GM19324 (cell line): ENCODE data around the gene CREB3L4.
"Not testable (repeated sequence)": the region's sequence is repeated elsewhere in the genome, so short reads cannot be mapped to it uniquely, and the experiment has no call there.

Source experiments
- ATAC-seq: cut with Tn5 transposase; IDR thresholded peaks from one replicate; pipeline ENCODE4 v1.9.1; 2021; ENCODE audit warnings: mild to moderate bottlenecking, moderate library complexity; ENCODE audit not compliant: unreplicated experiment, low FRiP score

The CREB3L4 gene

DNA sequence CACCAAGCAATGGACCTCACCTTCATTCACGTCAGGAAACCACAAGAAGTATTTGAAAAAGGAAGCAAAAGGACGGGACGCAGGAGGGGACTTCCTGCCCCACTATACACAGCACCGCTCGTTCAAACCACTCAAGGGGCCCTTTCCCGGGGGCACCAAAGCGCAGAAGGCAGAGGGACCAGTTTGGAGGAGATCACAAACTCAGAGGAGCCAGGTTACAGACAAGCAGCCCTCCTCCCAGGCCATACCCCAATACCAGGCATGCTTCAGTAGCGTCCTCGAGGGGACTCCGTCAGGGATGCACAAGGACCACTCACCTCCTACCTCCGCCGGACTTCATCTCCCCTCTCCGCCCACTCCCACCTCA, 10.0 kb upstream of the CREB3L4 start:
- ATAC-seq = peak; percentile 12

DNA sequence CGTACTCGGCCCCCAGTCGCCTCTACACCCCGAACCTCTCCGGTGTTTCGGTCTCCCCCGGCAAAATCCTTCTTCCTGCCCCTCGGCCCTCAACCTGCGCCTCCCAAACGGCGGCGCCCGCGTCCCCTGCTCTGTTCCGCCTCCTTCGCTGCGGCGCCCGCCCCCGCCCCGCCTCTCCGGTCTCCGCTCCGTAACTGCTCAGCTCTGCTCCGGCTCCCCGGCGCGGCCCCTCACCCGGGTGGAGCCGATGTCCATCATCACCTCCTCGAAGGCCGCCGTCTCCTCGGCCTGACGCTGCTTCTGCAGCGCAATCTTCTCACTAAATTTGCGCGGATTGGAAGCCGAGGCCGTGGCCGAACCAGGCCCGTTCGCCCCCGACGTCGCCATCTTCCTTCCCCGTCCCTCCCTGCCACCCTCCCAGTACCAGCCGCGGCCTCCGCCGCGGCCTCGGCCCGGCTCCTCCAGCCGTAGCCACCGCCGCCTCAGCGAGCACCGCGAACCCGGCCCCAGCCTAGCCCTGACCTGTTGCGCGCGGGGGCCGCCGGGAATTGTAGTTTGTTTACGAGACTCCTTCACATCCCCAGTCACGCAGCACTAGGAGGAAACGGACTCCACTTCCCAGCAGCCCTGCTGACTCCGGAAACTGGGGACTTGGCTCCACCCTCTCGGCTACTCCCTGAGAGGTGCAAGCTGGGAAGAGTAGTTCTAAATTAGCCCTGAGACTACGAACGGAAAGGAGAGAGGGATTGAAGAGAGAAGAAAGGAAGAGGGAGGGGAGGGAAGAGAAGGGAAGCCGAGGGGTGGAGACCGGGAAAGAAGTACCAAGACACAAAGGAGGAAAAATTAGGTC, 9.4 kb upstream of the CREB3L4 start, which contains the start of gene CRTC2:
Gene CRTC2, minus strand, starts transcription at position 502 of the 850 bp plus-strand sequence. Its CDS starts 115 bp downstream, at position 387.
- peak; percentile 65 for ATAC-seq

DNA sequence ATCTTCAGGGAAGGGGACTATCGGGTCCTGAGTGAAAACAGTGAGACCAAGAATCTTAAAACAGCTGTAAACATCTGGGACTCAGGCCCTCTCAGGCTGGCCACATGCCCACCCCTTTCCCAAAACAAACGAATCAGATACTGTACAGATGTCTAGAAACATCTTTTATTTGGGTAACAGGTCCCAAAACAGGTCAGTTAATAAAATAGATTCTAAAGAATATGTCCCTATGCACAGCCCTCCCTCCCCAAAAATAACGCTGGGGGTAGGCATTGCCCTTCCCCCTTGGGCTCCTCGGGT, 8.8 kb upstream of the CREB3L4 start:
- ATAC-seq = no peak

DNA sequence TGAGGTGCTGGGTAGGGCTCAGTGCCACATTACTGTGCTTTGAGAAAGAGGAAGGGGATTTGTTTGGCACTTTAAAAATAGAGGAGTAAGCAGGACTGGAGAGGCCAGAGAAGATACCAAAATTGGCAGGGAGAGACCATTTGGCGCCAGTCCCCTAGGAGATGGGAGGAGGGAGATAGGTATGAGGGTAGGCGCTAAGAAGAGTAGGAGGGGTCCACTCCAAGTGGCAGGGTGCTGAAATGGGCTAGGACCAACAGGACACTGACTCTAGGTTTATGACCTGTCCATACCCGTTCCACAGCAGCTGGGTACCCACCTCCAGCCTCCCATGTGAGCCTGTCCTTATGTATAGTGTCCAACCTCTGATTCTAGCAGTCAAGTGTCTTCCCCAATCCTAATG, 8.2 kb upstream of the CREB3L4 start:
- ATAC-seq = no peak

DNA sequence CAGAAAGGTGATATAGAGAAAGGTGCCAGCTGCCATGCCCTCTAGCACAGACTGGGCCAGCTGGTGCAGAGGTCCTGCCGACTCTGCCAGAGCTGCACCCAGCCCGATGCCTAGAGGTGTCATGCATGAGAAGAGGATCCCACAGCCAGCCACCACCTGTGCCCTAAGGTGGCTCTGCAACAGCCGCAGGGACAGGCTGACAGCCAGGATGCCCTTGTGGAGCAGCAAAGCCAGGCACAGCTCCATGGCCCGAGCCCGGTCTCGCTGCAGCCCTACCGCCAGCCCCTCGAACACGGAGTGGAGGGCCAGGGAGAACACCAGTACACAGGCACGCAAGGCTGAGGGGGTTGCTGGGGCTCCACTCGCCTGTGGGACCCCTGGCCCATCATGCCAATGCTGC, 7.5 kb upstream of the CREB3L4 start:
- ATAC-seq = no peak

DNA sequence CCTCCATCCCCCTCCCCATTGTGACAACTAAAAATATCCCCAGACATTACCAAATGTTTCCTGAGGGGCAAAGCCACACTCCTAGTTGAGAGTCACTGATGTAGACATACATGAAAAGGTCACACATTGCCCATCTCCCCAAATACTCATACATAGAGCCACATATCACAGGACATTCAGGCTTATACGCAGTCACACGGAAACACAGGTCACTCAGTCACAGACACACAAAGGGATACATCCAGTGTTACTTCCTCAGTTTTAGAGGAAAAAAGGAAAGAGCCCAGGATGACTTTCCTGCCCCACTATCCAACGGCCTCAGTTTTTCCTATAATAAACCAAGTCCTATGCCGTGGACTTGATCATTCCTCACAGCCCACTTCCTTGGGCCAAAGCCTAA, 6.3 kb upstream of the CREB3L4 start:
- no peak for ATAC-seq

DNA sequence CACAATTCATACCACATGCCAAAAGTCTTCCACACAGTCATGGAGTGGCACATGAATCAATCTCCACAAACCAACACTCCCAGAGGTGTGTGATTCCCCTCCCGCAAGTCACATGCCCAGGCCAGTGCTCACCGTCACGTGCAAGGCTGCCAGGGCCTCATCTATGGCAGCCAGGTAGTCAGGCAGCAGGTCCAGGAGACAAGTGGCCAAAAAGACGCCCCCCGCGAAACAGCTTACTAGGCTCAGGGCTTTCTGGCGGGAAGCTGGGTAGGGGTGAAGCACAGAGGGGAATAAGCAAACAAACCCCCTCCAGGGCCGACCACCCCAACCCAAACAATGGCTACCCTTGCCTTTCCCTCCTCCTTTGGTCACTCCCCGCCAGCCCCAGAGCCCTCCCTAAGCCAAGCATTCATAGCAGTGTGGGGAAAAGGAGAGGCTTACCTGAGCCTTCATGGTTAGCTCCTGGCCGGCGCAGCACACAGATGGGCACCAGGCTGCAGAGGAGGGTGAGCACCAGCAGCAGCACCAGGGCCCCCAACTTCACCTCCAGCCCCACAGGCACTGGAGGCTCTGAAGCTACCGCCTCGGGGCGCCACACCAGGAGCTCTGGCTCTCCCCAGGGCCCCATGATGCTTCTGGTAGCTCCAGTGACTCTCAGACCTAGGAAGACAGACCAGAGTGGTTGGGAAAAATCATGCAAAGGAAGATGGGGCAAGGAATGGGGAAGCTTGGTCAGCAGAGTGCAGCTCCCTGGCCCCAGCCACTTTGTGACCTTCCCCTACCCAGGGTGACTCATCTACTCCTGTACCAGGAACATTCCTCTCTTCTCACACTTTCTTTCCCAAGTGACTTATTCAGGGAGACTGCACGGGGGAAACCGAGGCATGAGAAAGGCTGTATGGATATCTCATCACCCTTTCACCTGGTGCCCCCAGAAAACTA, 5.3 kb upstream of the CREB3L4 start:
- no peak for ATAC-seq

DNA sequence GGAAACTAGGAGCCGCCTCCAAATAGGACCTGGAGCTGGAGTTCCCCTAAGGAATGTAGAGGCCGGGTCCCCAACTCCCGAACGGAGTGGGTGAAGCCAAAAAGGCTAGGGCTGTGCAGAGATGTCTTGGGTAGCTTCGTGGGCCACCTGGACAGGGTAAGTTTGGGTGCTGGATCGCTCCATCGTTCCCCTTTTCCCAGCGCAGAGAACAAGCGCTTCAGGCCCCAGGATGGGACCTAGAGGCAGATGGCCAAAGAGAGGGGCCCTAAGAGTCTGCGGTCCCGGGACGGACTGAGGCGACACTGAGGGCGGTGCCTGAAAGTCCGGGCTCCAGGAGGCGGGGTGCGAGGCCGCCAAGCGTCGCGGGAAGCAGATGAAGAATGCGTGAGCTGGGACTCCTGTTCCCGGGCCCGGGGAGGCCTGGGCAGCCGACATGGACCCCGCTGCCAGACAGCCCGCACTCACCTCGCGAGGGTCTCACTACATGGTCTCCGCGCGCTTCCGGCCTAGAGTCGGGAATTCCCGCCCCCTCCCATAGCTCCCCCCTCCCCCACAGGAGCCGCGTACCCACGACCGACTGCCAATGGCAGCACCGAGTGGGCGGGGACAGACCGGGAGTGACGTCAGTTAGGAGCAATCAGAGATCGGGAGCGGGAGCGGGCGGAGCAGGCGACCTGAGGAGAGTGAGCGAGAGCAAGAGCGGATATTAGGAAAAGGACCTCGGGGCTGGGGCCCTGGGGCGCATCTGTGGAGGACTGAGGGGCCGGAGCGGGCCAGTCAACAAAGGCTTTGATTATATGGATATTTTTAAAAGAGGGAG, 4.5 kb upstream of the CREB3L4 start, which contains the start of gene SLC39A1:
Gene SLC39A1, minus strand, starts transcription at position 508 of the 820 bp plus-strand sequence. CDS start 822 bp downstream, outside the sequence.
- ATAC-seq = peak; percentile 57

DNA sequence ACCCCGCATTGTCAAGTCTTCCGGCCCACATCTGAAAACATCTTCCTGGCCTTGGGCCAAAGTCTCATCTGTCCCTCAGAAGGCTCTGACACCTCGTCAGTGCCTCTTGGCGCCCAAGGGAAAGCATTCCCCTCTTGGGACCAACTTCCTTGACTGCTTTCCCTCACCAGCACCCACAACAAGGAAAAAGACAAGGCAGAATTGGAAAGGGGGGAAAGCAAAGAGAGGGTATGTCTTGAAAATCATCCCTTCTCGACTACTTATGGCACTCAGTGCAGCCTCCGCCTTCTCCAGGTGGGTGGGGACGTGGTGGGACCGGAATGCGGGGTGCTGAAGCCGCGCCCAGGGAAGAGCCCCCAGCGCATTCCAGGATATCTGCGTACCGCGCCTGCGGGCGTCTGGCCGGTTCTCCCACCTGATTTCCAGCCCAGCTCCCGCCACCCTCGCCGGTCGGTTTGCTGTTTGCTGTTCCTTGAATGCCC, 3.8 kb upstream of the CREB3L4 start:
- no peak for ATAC-seq

DNA sequence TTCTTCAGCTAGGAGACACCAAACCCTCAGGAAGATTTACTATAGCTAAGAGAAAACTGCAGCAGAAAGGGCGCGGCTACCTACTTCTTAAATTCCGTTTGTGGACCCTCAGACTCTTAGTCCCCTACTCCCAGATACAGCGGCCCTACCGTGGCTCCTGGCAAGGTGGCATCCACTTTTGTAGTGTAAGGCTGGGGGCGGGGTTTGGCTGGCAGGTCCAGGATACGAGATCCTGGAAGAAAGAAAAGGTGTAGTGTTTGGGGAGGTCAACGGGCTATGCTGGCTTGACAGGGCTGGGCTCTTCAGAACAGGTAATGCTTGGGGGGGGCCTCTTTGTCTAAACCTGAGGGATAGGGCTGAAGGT, 280 bp downstream of the CREB3L4 start:
- ATAC-seq = no peak

DNA sequence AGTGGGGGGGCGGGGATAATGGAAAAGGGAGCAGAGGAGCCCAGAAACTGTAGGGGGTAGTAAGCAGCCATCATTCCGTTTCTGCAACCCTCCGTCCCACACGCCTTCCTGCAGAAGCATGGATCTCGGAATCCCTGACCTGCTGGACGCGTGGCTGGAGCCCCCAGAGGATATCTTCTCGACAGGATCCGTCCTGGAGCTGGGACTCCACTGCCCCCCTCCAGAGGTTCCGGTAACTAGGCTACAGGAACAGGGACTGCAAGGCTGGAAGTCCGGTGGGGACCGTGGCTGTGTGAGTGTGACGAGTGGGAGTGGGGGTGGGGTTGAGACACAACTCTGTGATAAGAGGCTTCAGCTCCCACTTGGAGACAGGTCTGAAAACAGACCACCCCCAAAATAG, 706 bp downstream of the CREB3L4 start:
- no peak for ATAC-seq

DNA sequence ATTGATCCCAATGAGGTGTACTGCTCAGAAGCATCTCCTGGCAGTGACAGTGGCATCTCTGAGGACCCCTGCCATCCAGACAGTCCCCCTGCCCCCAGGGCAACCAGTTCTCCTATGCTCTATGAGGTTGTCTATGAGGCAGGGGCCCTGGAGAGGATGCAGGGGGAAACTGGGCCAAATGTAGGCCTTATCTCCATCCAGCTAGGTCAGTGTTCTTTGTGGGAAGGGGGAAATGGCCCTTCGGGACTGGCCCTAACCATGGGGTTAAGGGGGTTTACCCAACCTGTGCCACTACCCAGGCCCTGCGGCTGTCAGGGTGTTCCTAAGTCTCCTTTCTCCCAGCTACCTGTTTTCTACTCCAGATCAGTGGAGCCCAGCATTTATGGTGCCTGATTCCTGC, 1.3 kb downstream of the CREB3L4 start:
- no peak for ATAC-seq

DNA sequence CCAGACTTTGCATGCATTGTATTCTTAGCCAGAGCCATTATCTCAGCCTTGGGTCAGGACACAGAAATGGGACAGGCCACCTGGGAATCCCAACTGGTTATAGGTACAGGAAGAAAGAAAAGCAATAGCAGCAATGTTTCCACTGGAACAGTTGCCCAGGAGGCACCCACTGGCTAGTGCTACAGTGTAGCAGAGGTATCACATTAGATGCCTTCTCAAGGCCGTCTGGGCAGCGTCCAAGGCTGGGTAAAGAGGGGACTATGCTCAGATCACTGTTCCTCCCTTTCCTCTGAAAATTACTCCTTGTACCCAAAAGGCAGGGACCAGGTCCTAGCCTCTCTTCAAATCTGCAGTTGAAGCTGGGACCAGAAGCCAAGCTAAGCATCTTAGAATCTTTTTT, 2.6 kb downstream of the CREB3L4 start:
- no peak for ATAC-seq

DNA sequence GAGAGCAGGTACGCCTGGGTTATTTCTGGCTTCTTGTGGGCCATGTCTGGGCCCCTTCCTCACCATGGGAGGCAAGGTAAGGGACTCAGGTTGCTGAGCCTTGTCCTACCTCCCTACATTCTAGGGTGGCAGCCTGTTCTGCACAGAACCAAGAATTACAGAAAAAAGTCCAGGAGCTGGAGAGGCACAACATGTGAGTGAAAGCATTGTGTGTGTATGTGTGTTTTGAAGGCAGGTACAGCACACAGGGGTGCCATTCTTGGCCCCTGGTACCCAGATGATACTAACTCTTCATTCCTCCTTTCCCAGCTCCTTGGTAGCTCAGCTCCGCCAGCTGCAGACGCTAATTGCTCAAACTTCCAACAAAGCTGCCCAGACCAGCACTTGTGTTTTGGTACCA, 5.4 kb downstream of the CREB3L4 start:
- no peak for ATAC-seq

DNA sequence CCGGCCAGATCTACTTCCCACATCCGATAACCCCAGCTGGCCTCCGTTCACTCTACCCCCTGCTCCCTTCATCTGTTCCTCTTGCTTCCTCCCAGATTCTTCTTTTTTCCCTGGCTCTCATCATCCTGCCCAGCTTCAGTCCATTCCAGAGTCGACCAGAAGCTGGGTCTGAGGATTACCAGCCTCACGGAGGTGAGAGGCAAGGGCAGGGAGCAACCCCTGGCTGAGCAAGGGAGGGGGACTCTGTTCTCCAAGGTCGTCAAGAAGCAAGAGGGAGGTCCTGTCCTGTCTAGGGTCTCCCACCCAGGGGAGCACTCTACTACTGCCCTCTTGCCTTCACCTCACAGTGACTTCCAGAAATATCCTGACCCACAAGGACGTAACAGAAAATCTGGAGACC, 5.8 kb downstream of the CREB3L4 start:
- no peak for ATAC-seq

DNA sequence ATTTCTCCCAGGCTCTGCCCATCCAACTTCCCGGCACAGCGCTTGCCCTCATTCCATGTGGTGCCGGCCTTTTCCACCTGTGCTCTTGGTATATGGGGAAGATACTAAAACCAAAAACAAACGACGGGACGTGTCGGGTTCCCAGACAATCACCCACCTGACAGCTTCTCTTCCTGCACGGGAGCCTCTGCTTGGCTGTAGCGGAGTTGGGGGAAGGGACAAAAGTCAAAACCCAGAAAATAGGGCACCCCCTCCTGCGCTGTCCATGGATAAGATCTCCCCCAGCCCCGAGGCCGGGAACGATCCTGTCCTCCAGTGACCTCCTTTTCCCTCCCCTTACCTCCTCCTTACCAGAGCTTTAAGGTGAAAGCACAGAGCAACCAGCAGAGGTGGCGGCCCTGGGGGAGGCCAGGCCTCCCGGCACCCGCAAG, 9.1 kb downstream of the CREB3L4 start:
- peak; percentile 2 for ATAC-seq

DNA sequence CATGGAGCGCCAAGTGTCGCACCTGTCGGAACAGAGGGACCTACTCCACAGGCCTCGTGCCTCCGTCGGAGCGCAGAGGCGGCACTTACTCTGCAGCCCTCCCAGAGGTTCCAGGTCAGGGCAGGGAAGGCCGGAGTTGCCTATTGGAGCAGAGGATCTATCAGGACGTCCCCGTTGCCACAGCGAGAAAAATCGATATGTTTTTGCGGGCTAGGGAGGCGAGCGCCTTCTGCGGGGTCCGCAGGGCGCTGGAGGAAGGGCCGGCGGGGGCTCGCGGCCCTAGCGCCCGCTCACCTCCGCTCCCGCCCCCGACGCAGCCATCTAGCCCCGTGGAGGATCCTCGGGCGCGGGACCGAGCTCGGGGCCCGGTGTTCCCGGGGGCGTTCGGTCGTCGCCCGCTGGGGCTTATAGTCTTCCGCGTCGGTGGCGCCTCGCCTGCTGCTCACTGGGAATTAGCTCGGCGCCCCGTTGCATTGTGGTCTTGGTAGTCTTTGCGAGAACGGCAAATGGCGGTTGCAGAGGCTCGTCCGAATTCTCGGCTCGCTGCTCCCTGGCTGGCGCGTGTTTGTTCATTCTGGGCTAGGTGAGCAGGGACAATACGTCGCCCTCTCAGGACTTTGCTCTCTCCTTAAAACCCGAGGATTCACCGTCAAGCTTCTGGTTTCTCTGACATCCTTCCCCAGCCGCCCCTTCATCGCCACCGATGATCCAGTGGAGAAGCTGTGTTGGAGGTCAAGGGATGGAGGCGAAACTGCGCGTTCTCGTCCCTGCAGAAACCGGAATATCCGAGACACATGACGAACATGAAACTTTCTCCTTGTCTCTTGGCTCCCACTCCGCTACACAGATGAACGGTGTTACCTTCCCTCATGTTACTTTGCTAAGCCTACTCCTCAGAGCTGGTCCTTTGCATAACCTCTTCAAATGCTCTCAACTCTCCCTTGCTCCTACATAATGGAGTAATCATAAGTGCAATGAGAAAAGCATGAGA, 9.8 kb downstream of the CREB3L4 start, which contains the start of gene JTB:
Gene JTB, minus strand, starts transcription at position 425 of the 991 bp plus-strand sequence. Its CDS starts 422 bp downstream, at position 3.
- peak; percentile 71 for ATAC-seq

DNA sequence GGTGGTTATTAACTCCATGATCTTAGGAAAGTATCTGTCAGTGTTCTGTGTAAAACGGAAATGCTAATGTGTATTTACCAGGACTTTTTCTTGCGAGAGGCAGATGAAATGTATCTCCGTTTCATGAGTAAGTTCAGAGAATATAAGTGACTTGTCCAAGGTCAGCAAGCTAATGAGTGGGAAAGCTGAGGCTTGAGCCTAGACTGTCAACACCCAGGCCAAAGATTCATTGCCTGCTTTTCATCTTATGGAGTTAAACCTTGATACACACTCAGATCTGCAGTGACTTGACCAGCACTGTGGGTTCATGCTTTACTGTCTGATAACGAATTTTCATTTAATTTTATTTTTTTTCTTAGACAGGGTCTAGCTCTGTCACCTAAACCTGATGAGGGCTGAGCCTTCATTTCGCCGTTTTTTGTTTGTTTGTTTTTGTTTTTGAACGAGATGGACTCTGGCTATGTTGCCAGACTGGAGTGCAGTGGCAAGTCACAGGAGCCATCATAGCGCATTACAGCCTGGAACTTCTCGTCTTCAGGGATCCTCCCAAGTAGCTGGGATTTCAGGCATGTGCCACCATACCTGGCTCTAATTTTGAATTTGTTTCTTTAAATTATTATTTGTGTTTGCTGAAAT, 10.7 kb downstream of the CREB3L4 start:
- ATAC-seq = no peak

DNA sequence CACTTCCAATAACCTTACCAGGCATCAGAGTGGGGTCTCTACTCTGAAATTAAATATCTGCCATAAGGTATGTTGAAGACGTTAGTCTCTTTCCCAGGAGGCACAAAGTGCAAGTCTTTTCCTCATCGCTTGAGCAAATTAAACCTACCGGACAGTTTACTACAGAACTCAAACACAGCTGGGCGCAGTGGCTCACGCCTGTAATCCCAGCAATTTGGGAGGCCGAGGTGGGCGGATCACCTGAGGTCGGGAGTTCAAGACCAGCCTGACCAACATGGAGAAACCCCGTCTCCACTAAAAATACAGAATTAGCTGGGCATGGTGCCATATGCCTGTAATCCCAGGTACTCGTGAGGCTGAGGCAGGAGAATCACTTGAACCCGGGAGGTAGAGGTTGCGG, 11.4 kb downstream of the CREB3L4 start:
- ATAC-seq = not testable (repeated sequence)
